NB4 (cell line): ENCODE data around the gene SMYD3.

Experiments
- POLR2A ChIP-seq: IDR thresholded peaks from 2 replicates; pipeline ENCODE4 v1.6.1; 2011; ENCODE audit warnings: mild to moderate bottlenecking; ENCODE audit not compliant: insufficient read length; ENCODE audit errors: extremely low read depth
- TF ChIP-seq, protein P1 (sequence below): IDR thresholded peaks from one replicate; pipeline ENCODE4 v1.5.1; 2012; ENCODE audit warnings: low read depth, low read length
- TF ChIP-seq, protein P2 (sequence below): IDR thresholded peaks from 2 replicates; pipeline ENCODE4 v1.6.1; 2011; ENCODE audit warnings: low read depth, low read length

DNA sequence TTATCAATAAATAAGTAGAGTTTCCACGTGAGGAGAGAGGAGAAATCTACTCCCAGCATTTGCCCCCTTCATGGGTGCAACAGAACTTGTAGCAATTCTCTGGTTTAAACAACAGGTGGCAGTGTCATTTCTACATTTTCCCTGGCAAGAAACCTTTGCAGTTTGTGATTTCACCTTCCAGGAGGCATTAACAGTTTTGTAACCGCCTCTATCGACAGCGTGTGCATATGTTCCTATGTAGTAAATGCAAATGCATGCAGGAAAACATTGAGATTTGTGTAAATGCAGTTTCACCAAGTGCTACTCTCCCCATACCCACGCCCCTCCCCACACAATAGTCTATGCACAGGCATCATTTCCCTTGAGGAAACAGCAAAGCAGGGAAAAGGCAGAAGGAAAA is 494.7 kb downstream of the SMYD3 start:
- TF ChIP-seq, protein P1, sequence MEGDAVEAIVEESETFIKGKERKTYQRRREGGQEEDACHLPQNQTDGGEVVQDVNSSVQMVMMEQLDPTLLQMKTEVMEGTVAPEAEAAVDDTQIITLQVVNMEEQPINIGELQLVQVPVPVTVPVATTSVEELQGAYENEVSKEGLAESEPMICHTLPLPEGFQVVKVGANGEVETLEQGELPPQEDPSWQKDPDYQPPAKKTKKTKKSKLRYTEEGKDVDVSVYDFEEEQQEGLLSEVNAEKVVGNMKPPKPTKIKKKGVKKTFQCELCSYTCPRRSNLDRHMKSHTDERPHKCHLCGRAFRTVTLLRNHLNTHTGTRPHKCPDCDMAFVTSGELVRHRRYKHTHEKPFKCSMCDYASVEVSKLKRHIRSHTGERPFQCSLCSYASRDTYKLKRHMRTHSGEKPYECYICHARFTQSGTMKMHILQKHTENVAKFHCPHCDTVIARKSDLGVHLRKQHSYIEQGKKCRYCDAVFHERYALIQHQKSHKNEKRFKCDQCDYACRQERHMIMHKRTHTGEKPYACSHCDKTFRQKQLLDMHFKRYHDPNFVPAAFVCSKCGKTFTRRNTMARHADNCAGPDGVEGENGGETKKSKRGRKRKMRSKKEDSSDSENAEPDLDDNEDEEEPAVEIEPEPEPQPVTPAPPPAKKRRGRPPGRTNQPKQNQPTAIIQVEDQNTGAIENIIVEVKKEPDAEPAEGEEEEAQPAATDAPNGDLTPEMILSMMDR = peak; percentile 54
- TF ChIP-seq, protein P2, sequence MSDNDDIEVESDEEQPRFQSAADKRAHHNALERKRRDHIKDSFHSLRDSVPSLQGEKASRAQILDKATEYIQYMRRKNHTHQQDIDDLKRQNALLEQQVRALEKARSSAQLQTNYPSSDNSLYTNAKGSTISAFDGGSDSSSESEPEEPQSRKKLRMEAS = no peak
- TF ChIP-seq POLR2A = no peak
